Kidney (tissue), 14 donors: ENCODE results near the gene TCF25. TPM values are rescaled to one million over a fixed set of nuclear protein-coding genes. Genes with fewer than 3 reads are reported as not detected.

Source experiments
- DNase-seq, 5 donors: peaks; one replicate each; pipeline ENCODE4 v3.0.0-alpha.2; 2013 to 2020
- FAIRE-seq: peaks from 2 replicates; lab custom pipeline; 2012; peaks lifted over from hg19 to GRCh38; lab: Jason Lieb, UNC
- H3K27ac ChIP-seq, 2 donors: one replicate each; pipeline ENCODE4 v1.7.0; 2013; ENCODE audit warnings: low read depth in 2 of 2, low read length in 2 of 2, inconsistent platforms in 1 of 2
- H3K27me3 ChIP-seq: one replicate; pipeline ENCODE4 v1.7.1; 2013; ENCODE audit warnings: low read length, inconsistent platforms; ENCODE audit not compliant: control insufficient read depth, insufficient read depth
- H3K36me3 ChIP-seq, 3 donors: one replicate each; pipeline versions ENCODE4 v1.7.0 to v1.7.1; 2013; ENCODE audit warnings: low read length in 3 of 3, control low read depth in 1 of 3, inconsistent platforms in 1 of 3; ENCODE audit not compliant: insufficient read depth in 3 of 3, control insufficient read depth in 2 of 3
- H3K4me1 ChIP-seq, 3 donors: one replicate each; pipeline versions ENCODE4 v1.7.0 to v1.7.1; 2013; ENCODE audit warnings: low read length in 3 of 3, inconsistent platforms in 1 of 3, low read depth in 1 of 3; ENCODE audit not compliant: control insufficient read depth in 2 of 3, insufficient read depth in 2 of 3
- H3K4me3 ChIP-seq, 3 donors: one replicate each; pipeline versions ENCODE4 v1.7.0 to v1.8.1; 2013; ENCODE audit warnings: low read length in 3 of 3, control low read depth in 1 of 3, inconsistent platforms in 1 of 3
- H3K9ac ChIP-seq, 3 donors: one replicate each; pipeline versions ENCODE4 v1.7.0 to v1.7.1; 2013; ENCODE audit warnings: low read length in 3 of 3, control low read depth in 1 of 3, inconsistent platforms in 1 of 3
- H3K9me3 ChIP-seq, 3 donors: one replicate each; pipeline versions ENCODE4 v1.7.0 to v1.7.1; 2013; ENCODE audit warnings: low read length in 3 of 3, control low read depth in 1 of 3, inconsistent platforms in 1 of 3; ENCODE audit not compliant: control insufficient read depth in 2 of 3, insufficient read depth in 1 of 3
- CTCF ChIP-seq: IDR thresholded peaks from 3 replicates; pipeline ENCODE4 v1.5.1; 2012; ENCODE audit warnings: mild to moderate bottlenecking, moderate library complexity, borderline replicate concordance; ENCODE audit not compliant: insufficient read depth; ENCODE audit errors: extremely low read depth
- intact Hi-C: fragments of 100-400 bp; cut with DNase I; formaldehyde crosslinking; loops from one replicate; pipeline ENCODE4 v1.11.1; 2022
- polyA plus RNA-seq: library from polyadenylated mRNA; stranded (reverse); fragments of 350-450 nt; fragmentation: Illumina TruSeq; extraction: RNeasy Lipid Tissue Mini Kit (QIAGEN cat#74804); gene quantifications from one replicate; pipeline ENCODE4 v1.2.3, GENCODE V29; 2014; ENCODE audit warnings: low read depth, low replicate concordance; ENCODE audit not compliant: insufficient read depth
- total RNA-seq: library from RNA; stranded (reverse); fragmentation: NEBNext Ultra II Directional; extraction: Animal tissue kit (Norgen Biotek cat#: 25700); gene quantifications from one replicate; pipeline ENCODE4 v1.2.1, GENCODE V29; 2021
- donor health status: control.
- donor health status: control.
- donor health status: control.
- donor health status: control.
- donor health status: control.
- donor health status: DM: yes; HTN: yes; CAD: no.
- donor health status: Normal renal cell carcinoma (clear cell type).

Gene TCF25
- total and polyA plus RNA-seq, 2 donors from 2014 or later: 157 to 209 TPM

GRCh38 chr16:89952049-89952448 is 78.7 kb downstream of the TCF25 start:
- peaks cover 0 to 8% (median 3%) of the 10 kb centered on the region in 3 donors for H3K4me1 ChIP-seq
- H3K4me3 ChIP-seq: no peak overlapping the region
- intact Hi-C loops: no loop called here
- no peak overlapping the region for H3K9ac ChIP-seq
- H3K9me3 ChIP-seq: no peaks in the 10 kb centered on the region
- no peak for TF ChIP-seq CTCF
- DNase-seq: no peak
- no peaks in the 10 kb centered on the region for H3K27me3 ChIP-seq
- peaks cover 0 to 4% (median 0%) of the 10 kb centered on the region in 3 donors for H3K36me3 ChIP-seq
- no peak for FAIRE-seq
- H3K27ac ChIP-seq: no peak overlapping the region

- no peaks in the 10 kb centered on the region for H3K9me3 ChIP-seq
- no peak overlapping the region for H3K4me3 ChIP-seq
- peaks cover 0 to 6% (median 3%) of the 10 kb centered on the region in 3 donors for H3K4me1 ChIP-seq
- no peak for FAIRE-seq
- intact Hi-C loops: no loop called here
- peaks cover 0 to 4% (median 0%) of the 10 kb centered on the region in 3 donors for H3K36me3 ChIP-seq
- no peak for TF ChIP-seq CTCF
- H3K9ac ChIP-seq: no peak overlapping the region
- no peak overlapping the region for H3K27ac ChIP-seq
- DNase-seq: no peak
- no peaks in the 10 kb centered on the region for H3K27me3 ChIP-seq
Measured at GRCh38 chr16:89952551-89952950, 79.2 kb downstream of the TCF25 start.

GRCh38 chr16:89953671-89954406 is 80.4 kb downstream of the TCF25 start:
- no peak overlapping the region for H3K27ac ChIP-seq
- FAIRE-seq: no peak
- peaks cover 0 to 3% (median 0%) of the 10 kb centered on the region in 3 donors for H3K4me1 ChIP-seq
- H3K9ac ChIP-seq: no peak overlapping the region
- intact Hi-C loops: no loop called here
- no peak for TF ChIP-seq CTCF
- no peaks in the 10 kb centered on the region for H3K27me3 ChIP-seq
- peaks cover 0 to 11% (median 3%) of the 10 kb centered on the region in 3 donors for H3K36me3 ChIP-seq
- no peak for DNase-seq
- no peaks in the 10 kb centered on the region for H3K9me3 ChIP-seq
- no peak overlapping the region for H3K4me3 ChIP-seq
